Suprapubic skin (tissue), 4 donors: Measurements from ENCODE around the gene IL32. TPM values are rescaled to one million over a fixed set of nuclear protein-coding genes. Genes with fewer than 3 reads are reported as not detected.

Experiments
- DNase-seq, 2 donors: peaks; one replicate each; pipeline ENCODE4 v3.0.0-alpha.2; 2019; ENCODE audit warnings: low spot score in 2 of 2
- H3K27ac ChIP-seq: fragments of 200-600 bp; sonication (generic); one replicate; pipeline ENCODE4 v1.5.1; 2019
- H3K27me3 ChIP-seq: fragments of 200-600 bp; sonication (generic); one replicate; pipeline ENCODE4 v1.5.1; 2019
- H3K36me3 ChIP-seq: fragments of 200-600 bp; sonication (generic); one replicate; pipeline ENCODE4 v1.5.1; 2019
- H3K4me1 ChIP-seq: fragments of 200-600 bp; sonication (generic); one replicate; pipeline ENCODE4 v1.5.1; 2019
- H3K4me3 ChIP-seq: fragments of 200-600 bp; sonication (generic); one replicate; pipeline ENCODE4 v1.5.1; 2019; ENCODE audit warnings: mild to moderate bottlenecking
- H3K9me3 ChIP-seq: fragments of 200-600 bp; sonication (generic); one replicate; pipeline ENCODE4 v1.5.1; 2019
- CTCF ChIP-seq, 2 donors: fragments of 200-600 bp in 1 of 2; fragments of 450-650 bp in 1 of 2; sonication (generic) in 1 of 2; IDR thresholded peaks; one replicate each; pipeline ENCODE4 v1.5.1; 2016 to 2019; ENCODE audit warnings: antibody characterized with exemption in 2 of 2, mild to moderate bottlenecking in 1 of 2, moderate library complexity in 1 of 2
- EP300 ChIP-seq: sonication (generic); formaldehyde crosslinking; IDR thresholded peaks from one replicate; pipeline ENCODE4 v1.6.1; 2017; ENCODE audit warnings: antibody characterized with exemption
- POLR2A ChIP-seq, 2 donors: fragments of 450-650 bp; IDR thresholded peaks; one replicate each; pipeline ENCODE4 v1.6.1; 2017; ENCODE audit warnings: antibody characterized with exemption in 2 of 2, mild to moderate bottlenecking in 2 of 2, moderate library complexity in 2 of 2
- POLR2AphosphoS5 ChIP-seq, 3 donors: sonication (generic); formaldehyde crosslinking; IDR thresholded peaks; one replicate each; pipeline ENCODE4 v1.6.1; 2017; ENCODE audit warnings: antibody characterized with exemption in 3 of 3
- whole genome bisulfite sequencing: methylation state at CpG from one replicate; pipeline ENCODE4 v1.1.5; 2018; 5-methylcytosine and 5-hydroxymethylcytosine counted together
- total RNA-seq, 4 donors: library from RNA; depleted of rRNA; stranded (reverse); fragments of >200 nt; gene quantifications; one replicate each; pipeline ENCODE4 v1.1.0, GENCODE V29; 2016

Gene IL32
- total RNA-seq, 4 donors from 2014 or later = 2.6 to 11.9 (median 6.1) TPM

GRCh38 chr16:3042376-3042775 is 23.1 kb upstream of the IL32 start:
- no peak for DNase-seq
- H3K27me3 ChIP-seq = peaks cover 89% of the 10 kb centered on the region
- H3K4me1 ChIP-seq = peaks cover 33% of the 10 kb centered on the region
- H3K27ac ChIP-seq = no peak overlapping the region
- H3K36me3 ChIP-seq = no peaks in the 10 kb centered on the region
- 93% methylated on average over 3 of the region's 3 CpGs for WGBS
- no peaks in the 10 kb centered on the region for H3K9me3 ChIP-seq
- no peak overlapping the region for H3K4me3 ChIP-seq
- TF ChIP-seq POLR2A (IDR thresholded peaks at IDR 0.05) (no peak), CTCF (IDR thresholded peaks at IDR 0.05) (no peak), EP300 (no peak), POLR2AphosphoS5 (IDR thresholded peaks at IDR 0.05) (no peak)

GRCh38 chr16:3044708-3045107 is 20.7 kb upstream of the IL32 start:
- TF ChIP-seq EP300 = no peak
- no peak for TF ChIP-seq POLR2A (IDR thresholded peaks at IDR 0.05)
- no peak for TF ChIP-seq CTCF (IDR thresholded peaks at IDR 0.05)
- TF ChIP-seq POLR2AphosphoS5 (IDR thresholded peaks at IDR 0.05) = no peak
- Histone ChIP-seq H3K9me3 (no peaks in the 10 kb centered on the region), H3K27ac (no peak overlapping the region), H3K4me1 (peaks cover 25% of the 10 kb centered on the region), H3K36me3 (no peaks in the 10 kb centered on the region), H3K27me3 (peaks cover 89% of the 10 kb centered on the region), H3K4me3 (no peak overlapping the region)
- 89% methylated on average over 6 of the region's 6 CpGs for WGBS
- DNase-seq = no peak

- Histone ChIP-seq H3K27me3 (peaks cover 82% of the 10 kb centered on the region), H3K27ac (no peak within 1 kb of the TSS), H3K36me3 (no peaks in the 10 kb centered on the region), H3K4me1 (peaks cover 25% of the 10 kb centered on the region), H3K4me3 (peak within 1 kb of the TSS; percentile 60), H3K9me3 (no peaks in the 10 kb centered on the region)
- DNase-seq = no peak
- no peak for TF ChIP-seq CTCF (IDR thresholded peaks at IDR 0.05)
- no peak for TF ChIP-seq EP300
- no peak for TF ChIP-seq POLR2AphosphoS5 (IDR thresholded peaks at IDR 0.05)
- no peak for TF ChIP-seq POLR2A (IDR thresholded peaks at IDR 0.05)
- 0% methylated on average over 2 of the region's 86 CpGs for WGBS
Measured at GRCh38 chr16:3045758-3046640, 19.4 kb upstream of the IL32 start, which contains the start of gene MMP25. Gene MMP25, plus strand, starts transcription at chr16:3046561. Its CDS starts 357 bp downstream, at chr16:3046918.

GRCh38 chr16:3046641-3047386 is 18.6 kb upstream of the IL32 start:
- Histone ChIP-seq H3K27ac (no peak overlapping the region), H3K27me3 (peaks cover 74% of the 10 kb centered on the region), H3K4me1 (peaks cover 25% of the 10 kb centered on the region), H3K4me3 (peak overlapping the region; percentile 60), H3K36me3 (no peaks in the 10 kb centered on the region), H3K9me3 (no peaks in the 10 kb centered on the region)
- no peak for DNase-seq
- WGBS = 0% methylated on average over 20 of the region's 54 CpGs
- TF ChIP-seq POLR2A (IDR thresholded peaks at IDR 0.05) (no peak), CTCF (IDR thresholded peaks at IDR 0.05) (no peak), EP300 (no peak), POLR2AphosphoS5 (IDR thresholded peaks at IDR 0.05) (no peak)

GRCh38 chr16:3047387-3047720 is 18.1 kb upstream of the IL32 start:
- no peaks in the 10 kb centered on the region for H3K36me3 ChIP-seq
- no peaks in the 10 kb centered on the region for H3K9me3 ChIP-seq
- no peak overlapping the region for H3K27ac ChIP-seq
- 25% methylated on average over 11 of the region's 13 CpGs for WGBS
- no peak for TF ChIP-seq POLR2A (IDR thresholded peaks at IDR 0.05)
- no peak overlapping the region for H3K4me3 ChIP-seq
- H3K27me3 ChIP-seq = peaks cover 74% of the 10 kb centered on the region
- H3K4me1 ChIP-seq = peaks cover 25% of the 10 kb centered on the region
- DNase-seq = no peak
